ENCODE data around the gene PLA2G2A.

DNA sequence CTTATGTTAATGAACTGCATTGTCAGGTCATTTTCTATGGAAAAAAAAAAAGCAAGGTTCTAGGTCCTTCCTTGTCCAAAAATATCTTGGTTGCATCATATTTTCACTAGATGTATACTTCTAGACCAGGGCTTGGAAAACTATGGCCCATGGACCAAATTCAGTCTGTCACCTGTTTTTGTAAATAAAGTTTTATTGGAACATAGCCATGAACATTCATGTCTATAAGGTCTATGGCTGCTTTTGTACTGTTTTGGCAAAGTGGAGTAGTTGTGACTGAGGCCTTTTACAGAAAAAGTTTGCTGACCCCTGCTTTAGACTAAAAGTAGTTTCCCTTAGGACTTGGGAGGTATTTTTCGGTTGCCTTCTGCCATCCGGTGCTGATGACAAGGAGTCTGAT, 36.8 kb downstream of the PLA2G2A start:
- TF ChIP-seq, protein P1, sequence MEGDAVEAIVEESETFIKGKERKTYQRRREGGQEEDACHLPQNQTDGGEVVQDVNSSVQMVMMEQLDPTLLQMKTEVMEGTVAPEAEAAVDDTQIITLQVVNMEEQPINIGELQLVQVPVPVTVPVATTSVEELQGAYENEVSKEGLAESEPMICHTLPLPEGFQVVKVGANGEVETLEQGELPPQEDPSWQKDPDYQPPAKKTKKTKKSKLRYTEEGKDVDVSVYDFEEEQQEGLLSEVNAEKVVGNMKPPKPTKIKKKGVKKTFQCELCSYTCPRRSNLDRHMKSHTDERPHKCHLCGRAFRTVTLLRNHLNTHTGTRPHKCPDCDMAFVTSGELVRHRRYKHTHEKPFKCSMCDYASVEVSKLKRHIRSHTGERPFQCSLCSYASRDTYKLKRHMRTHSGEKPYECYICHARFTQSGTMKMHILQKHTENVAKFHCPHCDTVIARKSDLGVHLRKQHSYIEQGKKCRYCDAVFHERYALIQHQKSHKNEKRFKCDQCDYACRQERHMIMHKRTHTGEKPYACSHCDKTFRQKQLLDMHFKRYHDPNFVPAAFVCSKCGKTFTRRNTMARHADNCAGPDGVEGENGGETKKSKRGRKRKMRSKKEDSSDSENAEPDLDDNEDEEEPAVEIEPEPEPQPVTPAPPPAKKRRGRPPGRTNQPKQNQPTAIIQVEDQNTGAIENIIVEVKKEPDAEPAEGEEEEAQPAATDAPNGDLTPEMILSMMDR (IDR thresholded peaks at IDR 0.05; ENCODE audit: insufficient read depth, low read depth, low read length) = no peak
- TF ChIP-seq EZH2 (IDR thresholded peaks at IDR 0.05; ENCODE audit: insufficient read depth, low read length) = no peak

Measured in astrocyte (in vitro differentiated cells and primary cell).